Erythroblast (primary cell): Measurements from ENCODE around the gene CALML5.

ENCODE experiments used
- GATA1 ChIP-seq: IDR thresholded peaks from 2 replicates; pipeline ENCODE4 v1.6.1; 2011; ENCODE audit warnings: low read depth, mild to moderate bottlenecking, control low read depth, low read length, moderate library complexity
- POLR2A ChIP-seq: IDR thresholded peaks from 2 replicates; pipeline ENCODE4 v1.6.1; 2011; ENCODE audit warnings: mild to moderate bottlenecking, low read length

GRCh38 chr10:5512881-5513612, 13.7 kb upstream of the CALML5 start:
- TF ChIP-seq POLR2A = no peak
- TF ChIP-seq GATA1 = no peak
